Activated CD4-positive, alpha-beta T cell treated with anti-CD3 and anti-CD28 coated beads for 36 hours (primary cell): ENCODE data around the gene TAGLN2. TPM values are rescaled to one million over a fixed set of nuclear protein-coding genes. Genes with fewer than 3 reads are reported as not detected.

Source experiments
- ATAC-seq: fragments of 200-7000 bp; cut with Tn5 transposase; one replicate; pipeline ENCODE4 v1.10.0; 2021; ENCODE audit warnings: mild to moderate bottlenecking, moderate library complexity
- CTCF ChIA-PET: fragments of 350-600 bp; sonication (Branson Sonifier 250); formaldehyde crosslinking; loops from one replicate; lab custom pipeline; 2021; ENCODE audit warnings: antibody characterized with exemption; lab: Charles Lee
- POLR2A ChIA-PET: fragments of 350-600 bp; sonication (Branson Sonifier 250); formaldehyde crosslinking; loops from one replicate; lab custom pipeline; 2021; ENCODE audit warnings: antibody characterized with exemption, inconsistent platforms; lab: Charles Lee
- DNase-seq: peaks from one replicate; pipeline ENCODE4 v3.0.0-alpha.2; 2020
- H3K27ac Mint-ChIP-seq: one replicate; pipeline ENCODE4 v1.8.0; 2021; ENCODE audit warnings: mixed read lengths
- H3K27me3 Mint-ChIP-seq: one replicate; pipeline ENCODE4 v1.8.0; 2021; ENCODE audit warnings: mixed read lengths
- H3K36me3 Mint-ChIP-seq: one replicate; pipeline ENCODE4 v1.8.0; 2021; ENCODE audit warnings: low read depth, mixed read lengths
- H3K4me1 Mint-ChIP-seq: one replicate; pipeline ENCODE4 v1.8.0; 2021; ENCODE audit warnings: mixed read lengths
- H3K4me3 Mint-ChIP-seq: one replicate; pipeline ENCODE4 v1.8.0; 2021; ENCODE audit warnings: mild to moderate bottlenecking, moderate library complexity, mixed read lengths
- H3K9me3 Mint-ChIP-seq: one replicate; pipeline ENCODE4 v1.8.0; 2021; ENCODE audit warnings: low read depth, mixed read lengths
- intact Hi-C, 2 experiments: fragments of 100-400 bp; cut with DNase I in 1 of 2; cut with micrococcal nuclease in 1 of 2; formaldehyde crosslinking; loops; one replicate each; pipeline versions ENCODE4 v1.14.2 to v1.15.1; 2022 to 2024; cut with DNase I, micrococcal nuclease
- total RNA-seq, 2 experiments: library from RNA; stranded (reverse); gene quantifications; one replicate each; pipeline ENCODE4 v1.2.3, GENCODE V29; 2021

TAGLN2 gene
- total RNA-seq, 2 experiments from 2014 or later, result 410 to 495 TPM

DNA sequence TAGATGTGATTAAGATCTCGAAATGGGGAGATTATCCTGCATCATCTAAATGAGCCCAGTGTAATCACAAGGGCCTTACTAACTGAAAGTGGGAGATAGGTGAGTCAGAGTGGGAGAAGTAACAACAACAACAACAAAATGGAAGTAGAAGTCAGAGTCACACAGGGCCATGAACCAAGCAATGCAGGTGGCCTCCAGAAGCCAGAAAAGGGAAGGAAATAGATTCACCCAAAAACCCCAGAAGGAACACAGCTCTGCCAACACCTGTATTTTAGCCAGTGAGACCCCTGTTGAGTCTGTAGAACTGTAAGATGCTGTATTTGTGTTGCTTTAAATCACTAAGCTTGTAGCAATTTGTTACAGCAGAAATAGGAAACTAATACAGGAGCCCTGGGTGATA is 4.1 kb downstream of the TAGLN2 start:
- Mint-ChIP-seq H3K4me1 (peaks cover 56% of the 10 kb centered on the region), H3K36me3 (peaks cover 68% of the 10 kb centered on the region), H3K27me3 (no peaks in the 10 kb centered on the region), H3K4me3 (peak overlapping the region; percentile 95), H3K9me3 (no peaks in the 10 kb centered on the region), H3K27ac (peak overlapping the region; percentile 97)
- POLR2A ChIA-PET, result interaction anchor here (0.8 to 2.6 kb wide), 2 partner anchors 7 to 82 kb away, joined by 3 to 9 read pairs; no protein-coding TSS in a partner anchor
- CTCF ChIA-PET, result interaction anchor here (0.7 to 1.1 kb wide), 3 partner anchors 9 to 833 kb away, joined by 3 read pairs; no protein-coding TSS in a partner anchor
- intact Hi-C loops, result loop anchor here in 1 of 2 experiments (5.0 to 10.0 kb wide), 5 partner anchors 284 to 1996 kb away; partner anchors contain the start of genes AIM2 and PEA15
- ATAC-seq (peak; percentile 10), DNase-seq (peak; percentile 38)

DNA sequence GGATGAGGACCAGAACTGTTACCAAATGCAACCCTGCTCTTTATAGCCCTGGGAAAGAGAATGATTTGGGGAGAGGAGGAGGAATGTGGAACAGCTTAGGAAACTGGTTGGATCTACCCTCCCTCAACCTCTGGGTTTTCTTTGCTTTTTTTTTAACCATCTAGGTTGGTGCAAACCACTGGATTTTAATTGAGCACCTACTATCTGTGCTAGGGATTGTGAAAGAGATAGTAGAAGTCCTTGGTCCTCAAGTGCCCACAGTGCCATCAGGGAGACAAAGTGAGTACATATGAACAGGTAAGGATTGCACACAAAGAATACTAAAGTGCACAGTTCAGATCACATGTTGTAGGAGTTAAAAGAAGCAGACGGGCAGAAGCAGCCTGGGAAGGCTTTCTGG is 4.7 kb downstream of the TAGLN2 start:
- CTCF ChIA-PET, result no interaction called here
- Mint-ChIP-seq H3K9me3 (no peaks in the 10 kb centered on the region), H3K27me3 (no peaks in the 10 kb centered on the region), H3K4me1 (peaks cover 52% of the 10 kb centered on the region), H3K36me3 (peaks cover 68% of the 10 kb centered on the region), H3K4me3 (no peak overlapping the region), H3K27ac (peak overlapping the region; percentile 97)
- ATAC-seq (no peak), DNase-seq (no peak)
- intact Hi-C loops, result loop anchor here in 1 of 2 experiments (5.0 to 10.0 kb wide), 5 partner anchors 284 to 1997 kb away; partner anchors contain the start of genes AIM2 and PEA15
- POLR2A ChIA-PET, result no interaction called here

DNA sequence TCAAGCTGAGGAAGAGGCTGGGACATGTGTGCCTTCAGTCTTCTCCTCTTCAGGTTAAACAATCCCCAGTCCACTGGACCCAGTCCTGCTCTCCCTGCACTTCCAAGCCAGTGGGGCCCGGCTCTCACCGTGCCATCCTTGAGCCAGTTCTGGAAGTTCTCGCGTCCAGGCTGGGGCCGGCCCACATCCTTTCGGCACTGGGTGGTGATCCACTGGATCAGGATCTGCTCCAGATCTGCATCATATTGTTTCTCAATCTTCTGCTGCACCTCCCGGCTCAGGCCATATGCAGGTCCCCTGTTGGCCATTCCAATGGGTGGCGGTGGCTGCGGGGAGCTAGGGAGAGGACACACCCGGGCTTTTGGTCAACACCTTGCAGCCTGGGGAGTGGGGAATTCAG is 5.1 kb downstream of the TAGLN2 start:
- Mint-ChIP-seq H3K4me3 (no peak overlapping the region), H3K27me3 (no peaks in the 10 kb centered on the region), H3K4me1 (peaks cover 52% of the 10 kb centered on the region), H3K27ac (peak overlapping the region; percentile 97), H3K9me3 (no peaks in the 10 kb centered on the region), H3K36me3 (peaks cover 68% of the 10 kb centered on the region)
- ChIA-PET CTCF (no interaction called here), POLR2A (no interaction called here)
- ATAC-seq, result no peak
- intact Hi-C loops, result loop anchor here in 1 of 2 experiments (5.0 to 10.0 kb wide), 5 partner anchors 285 to 1997 kb away; partner anchors contain the start of genes AIM2 and PEA15
- no peak for DNase-seq

DNA sequence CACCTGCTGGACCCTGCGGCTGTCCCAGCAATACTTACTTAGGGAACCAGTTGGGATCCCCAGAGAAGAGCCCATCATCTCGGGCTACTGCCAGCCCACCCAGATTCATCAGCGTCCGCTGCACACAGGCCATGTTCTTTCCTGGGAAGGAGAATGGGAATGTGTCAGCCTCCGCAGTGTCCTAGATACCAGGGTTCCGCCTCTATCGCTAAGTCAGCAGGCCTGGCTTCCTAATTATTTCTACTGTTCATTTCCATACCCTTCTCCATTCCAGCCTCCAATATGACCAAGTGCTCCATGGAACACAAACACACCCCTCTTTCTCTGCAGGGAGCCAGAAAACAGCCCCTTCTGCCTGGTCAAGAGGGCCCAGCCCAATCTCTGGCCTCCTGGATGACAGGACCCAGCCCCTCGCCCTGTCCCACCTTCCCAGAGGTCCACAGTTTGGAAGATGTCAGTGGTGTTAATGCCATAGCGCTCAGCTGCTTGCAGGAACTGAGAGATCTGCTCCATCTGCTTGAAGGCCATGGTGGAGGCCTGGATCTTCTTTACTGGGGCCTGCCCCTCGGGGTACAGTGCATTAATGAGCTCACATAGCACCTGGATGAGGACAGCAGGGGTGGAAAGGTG is 6.0 kb downstream of the TAGLN2 start:
- CTCF ChIA-PET, result no interaction called here

DNA sequence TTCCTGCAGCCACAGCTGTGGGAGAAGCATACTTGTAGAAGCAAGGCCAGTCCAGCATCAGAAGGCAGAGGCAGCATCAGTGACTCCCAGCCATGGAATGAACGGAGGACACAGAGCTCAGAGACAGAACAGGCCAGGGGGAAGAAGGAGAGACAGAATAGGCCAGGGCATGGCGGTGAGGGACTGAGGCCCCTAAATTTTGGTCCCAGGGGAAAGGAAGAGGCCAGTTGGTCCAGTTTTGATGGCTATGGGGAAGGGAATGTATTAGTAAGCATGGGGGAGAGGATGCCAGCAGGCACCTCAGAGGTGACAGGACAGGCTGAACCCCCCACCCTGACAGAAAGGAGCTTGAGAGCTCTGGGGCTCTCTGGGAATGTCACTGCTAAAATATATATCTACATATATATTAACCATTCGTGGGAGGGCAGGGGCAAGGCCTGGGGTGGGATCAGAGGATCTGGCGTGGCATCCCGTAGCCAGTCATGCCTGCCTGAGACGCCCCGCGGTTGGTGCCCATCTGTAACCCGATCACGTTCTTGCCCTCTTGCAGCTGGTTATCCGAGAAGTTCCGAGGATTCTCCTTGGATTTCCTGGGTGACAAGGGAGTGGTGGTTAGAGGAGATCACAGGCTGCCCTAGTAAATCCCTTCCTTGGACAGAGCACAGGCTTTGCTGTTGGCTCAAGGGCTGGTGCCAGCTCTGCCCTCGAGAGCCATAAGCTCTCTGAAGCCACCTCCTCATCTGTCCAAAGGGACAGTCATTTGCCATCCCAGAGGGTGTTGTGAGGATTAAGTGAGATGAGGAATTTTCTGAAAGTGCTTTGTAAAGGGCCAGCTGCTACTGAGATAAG is 6.7 kb downstream of the TAGLN2 start:
- no peaks in the 10 kb centered on the region for H3K27me3 Mint-ChIP-seq
- peaks cover 63% of the 10 kb centered on the region for H3K36me3 Mint-ChIP-seq
- CTCF ChIA-PET, result interaction anchor here (0.8 kb wide), 1 partner anchor 143 kb away, joined by 4 read pairs; no protein-coding TSS in a partner anchor
- no peaks in the 10 kb centered on the region for H3K9me3 Mint-ChIP-seq
- intact Hi-C loops, result no loop called here
- DNase-seq (no peak), ATAC-seq (no peak)
- no peak overlapping the region for H3K4me3 Mint-ChIP-seq
- POLR2A ChIA-PET, result no interaction called here
- H3K27ac Mint-ChIP-seq, result peak overlapping the region; percentile 62
- peaks cover 62% of the 10 kb centered on the region for H3K4me1 Mint-ChIP-seq

More for the DNA sequence above, 6.0 kb downstream of the TAGLN2 start:
- Mint-ChIP-seq H3K4me3 (no peak overlapping the region), H3K27ac (peak overlapping the region; percentile 38), H3K9me3 (no peaks in the 10 kb centered on the region), H3K36me3 (peaks cover 71% of the 10 kb centered on the region), H3K27me3 (no peaks in the 10 kb centered on the region), H3K4me1 (peaks cover 55% of the 10 kb centered on the region)
- intact Hi-C loops, result no loop called here
- POLR2A ChIA-PET, result no interaction called here
- DNase-seq, result no peak
- ATAC-seq, result no peak

DNA sequence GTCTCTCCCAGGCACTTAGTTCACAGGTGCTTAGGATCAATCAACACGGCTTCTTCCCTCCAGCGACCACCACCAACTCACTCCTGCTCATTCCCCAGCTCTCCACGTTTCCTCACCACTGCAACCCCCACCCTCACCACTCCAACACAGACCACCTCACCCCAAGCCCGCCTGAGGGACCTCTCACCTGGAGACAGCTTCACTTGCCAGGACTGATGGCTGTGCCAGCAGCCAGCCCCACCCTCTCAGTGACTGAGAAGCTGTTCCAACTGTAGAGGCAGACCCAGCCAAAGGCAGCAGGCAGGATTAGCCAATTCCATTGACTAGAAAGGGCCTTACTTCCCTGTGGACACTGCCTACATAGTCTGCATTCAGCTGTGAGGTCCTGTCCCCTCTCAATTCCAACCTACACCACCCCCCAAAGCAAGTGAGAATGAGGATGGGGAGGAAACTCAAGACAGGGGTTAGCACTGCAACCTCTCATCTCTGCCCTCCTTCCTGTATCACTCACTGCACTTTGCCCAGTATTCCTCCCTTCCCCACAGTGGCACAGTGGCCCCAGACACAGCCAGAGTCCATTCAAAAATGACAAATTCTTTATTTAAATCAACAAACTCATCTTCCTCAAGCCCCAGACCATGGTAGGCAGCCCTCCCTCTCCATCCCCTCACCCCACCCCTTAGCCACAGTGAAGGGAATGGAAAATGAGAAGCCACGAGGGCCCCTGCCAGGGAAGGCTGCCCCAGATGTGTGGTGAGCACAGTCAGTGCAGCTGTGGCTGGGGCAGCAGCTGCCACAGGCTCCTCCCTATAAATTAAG is 7.6 kb downstream of the TAGLN2 start:
- ChIA-PET CTCF (no interaction called here), POLR2A (no interaction called here)
- Mint-ChIP-seq H3K27ac (peak overlapping the region; percentile 62), H3K27me3 (no peaks in the 10 kb centered on the region), H3K4me1 (peaks cover 57% of the 10 kb centered on the region), H3K9me3 (no peaks in the 10 kb centered on the region), H3K4me3 (no peak overlapping the region), H3K36me3 (peaks cover 57% of the 10 kb centered on the region)
- DNase-seq (no peak), ATAC-seq (no peak)
- intact Hi-C loops, result no loop called here

DNA sequence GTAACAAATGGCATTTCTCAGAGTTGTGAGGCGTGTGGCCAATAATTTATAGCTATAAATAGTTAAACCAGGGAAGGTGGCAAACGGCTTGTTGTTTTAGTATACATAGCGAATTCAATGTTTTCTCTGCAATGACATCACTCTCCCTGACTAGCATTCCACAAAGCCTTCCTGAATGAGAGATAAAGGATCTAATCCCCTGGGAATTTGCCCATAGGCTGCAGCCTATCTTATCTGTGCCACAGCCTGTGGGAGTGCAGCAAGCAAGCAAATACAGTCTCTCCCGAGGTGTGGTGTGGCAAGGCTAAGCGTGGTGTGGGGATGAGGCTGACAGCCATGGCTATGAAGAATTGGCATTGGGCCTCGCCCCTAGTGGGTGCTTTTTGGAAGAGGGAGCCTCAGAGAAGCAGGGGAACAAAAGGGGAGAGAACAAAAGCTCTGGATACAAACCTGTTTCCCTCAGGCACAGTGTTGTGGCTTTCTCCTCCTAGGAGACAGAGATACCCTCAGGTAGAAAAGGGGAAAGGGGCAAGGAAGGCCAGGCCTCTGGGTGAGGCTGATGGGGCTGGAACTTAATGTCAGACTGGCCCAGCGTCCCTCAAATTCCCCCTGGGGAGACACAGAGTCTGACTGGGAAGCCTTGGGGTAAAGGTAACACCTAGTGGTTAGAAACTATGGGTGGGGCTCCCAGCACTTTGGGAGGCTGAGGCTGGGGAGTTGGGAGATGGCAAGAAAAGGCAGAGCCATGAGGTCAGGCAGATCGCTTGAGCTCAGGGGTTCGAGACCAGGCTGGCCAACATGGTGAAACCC is 8.9 kb downstream of the TAGLN2 start:
- ChIA-PET CTCF (interaction anchor here (0.6 to 1.2 kb wide), 2 partner anchors 19 to 64 kb away, joined by 3 read pairs; no protein-coding TSS in a partner anchor), POLR2A (no interaction called here)
- peaks cover 55% of the 10 kb centered on the region for H3K4me1 Mint-ChIP-seq
- H3K36me3 Mint-ChIP-seq, result peaks cover 47% of the 10 kb centered on the region
- DNase-seq, result no peak
- no peak overlapping the region for H3K4me3 Mint-ChIP-seq
- intact Hi-C loops, result no loop called here
- ATAC-seq, result no peak
- H3K9me3 Mint-ChIP-seq, result no peaks in the 10 kb centered on the region
- H3K27me3 Mint-ChIP-seq, result no peaks in the 10 kb centered on the region
- peak overlapping the region; percentile 62 for H3K27ac Mint-ChIP-seq

DNA sequence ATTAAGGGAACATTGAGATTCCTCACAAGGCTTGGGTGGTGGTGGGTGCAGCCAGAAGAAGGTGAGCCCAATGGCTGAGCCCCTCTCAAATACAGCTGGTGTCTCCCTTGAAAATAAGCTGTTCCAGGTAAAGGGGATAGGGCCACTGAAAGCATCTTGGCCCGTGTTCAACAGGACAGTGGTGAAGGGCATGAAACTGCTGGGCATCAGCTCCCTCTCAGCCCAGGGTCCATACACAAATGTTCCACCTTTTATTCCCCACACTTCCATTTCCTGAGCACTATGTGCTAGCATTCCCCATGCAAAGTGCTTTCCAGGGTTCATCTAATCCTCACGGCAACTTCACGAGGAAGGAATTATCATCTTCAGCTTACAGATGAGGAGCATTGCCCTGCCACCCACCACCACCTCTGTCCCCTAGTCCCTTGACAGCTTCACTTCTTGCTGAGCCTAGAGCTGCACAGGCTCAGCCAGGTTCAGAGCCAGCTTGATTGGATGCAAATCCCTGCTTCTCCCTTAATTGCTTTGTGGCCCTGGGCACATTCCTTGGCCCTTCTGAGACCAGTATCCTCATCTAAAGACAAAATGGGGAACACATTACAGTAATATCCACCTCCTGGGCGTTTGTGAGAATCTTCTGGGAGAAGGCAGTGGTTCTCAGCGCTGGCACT is 9.6 kb downstream of the TAGLN2 start:
- Mint-ChIP-seq H3K4me3 (no peak overlapping the region), H3K9me3 (no peaks in the 10 kb centered on the region), H3K36me3 (peaks cover 39% of the 10 kb centered on the region), H3K4me1 (peaks cover 55% of the 10 kb centered on the region), H3K27ac (peak overlapping the region; percentile 62), H3K27me3 (no peaks in the 10 kb centered on the region)
- intact Hi-C loops, result no loop called here
- DNase-seq (no peak), ATAC-seq (no peak)
- POLR2A ChIA-PET, result no interaction called here
- CTCF ChIA-PET, result interaction anchor here (0.6 to 1.2 kb wide), 2 partner anchors 20 to 63 kb away, joined by 3 read pairs; no protein-coding TSS in a partner anchor

DNA sequence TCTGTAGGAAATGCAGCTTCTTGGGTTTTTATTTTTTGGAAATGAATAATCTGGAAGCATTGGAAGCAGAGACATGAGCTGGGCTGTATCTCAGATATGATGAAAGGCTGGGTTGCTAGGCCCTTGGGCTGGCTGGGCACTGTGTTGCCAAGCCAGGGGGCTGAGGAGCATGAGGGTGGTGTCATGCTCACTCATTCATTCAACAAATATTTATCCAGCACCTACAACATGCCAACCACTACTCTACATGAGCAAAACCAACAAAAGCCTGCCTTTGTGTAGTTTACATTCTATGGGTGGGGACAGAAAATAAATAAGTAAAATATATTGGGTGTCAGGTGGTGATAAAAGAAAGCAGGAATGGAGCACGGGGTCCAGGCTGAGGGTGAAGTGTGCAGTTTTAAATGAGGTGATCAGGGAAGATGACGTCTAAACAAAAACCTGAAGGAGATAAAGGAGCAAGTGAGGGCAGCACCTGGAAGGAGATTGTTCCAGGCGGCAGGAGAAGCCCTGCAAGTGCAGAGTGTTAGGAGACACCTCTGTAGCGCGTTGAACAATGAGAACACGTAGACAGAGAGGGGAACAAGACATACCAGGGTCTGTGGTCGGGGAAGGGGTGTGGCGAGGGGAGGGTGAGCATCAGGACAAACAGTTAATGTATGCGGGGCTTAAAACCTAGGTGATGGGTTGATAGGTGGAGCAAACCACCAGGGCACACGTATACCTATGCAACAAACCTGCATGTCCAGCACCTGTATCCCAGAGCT is 10.9 kb downstream of the TAGLN2 start:
- Mint-ChIP-seq H3K27me3 (no peaks in the 10 kb centered on the region), H3K4me3 (no peak overlapping the region), H3K27ac (no peak overlapping the region), H3K4me1 (peaks cover 57% of the 10 kb centered on the region), H3K9me3 (no peaks in the 10 kb centered on the region), H3K36me3 (peaks cover 27% of the 10 kb centered on the region)
- ChIA-PET POLR2A (interaction anchor here (1.4 kb wide), 1 partner anchor 8 kb away, joined by 9 read pairs; no protein-coding TSS in a partner anchor), CTCF (no interaction called here)
- no peak for ATAC-seq
- intact Hi-C loops, result no loop called here
- no peak for DNase-seq
